Ishikawa (cell line): ENCODE results near the gene RASD2.

Experiments used
- CREB1 ChIP-seq: IDR thresholded peaks from 2 replicates; pipeline ENCODE4 v1.6.1; 2012; ENCODE audit warnings: low read depth
- EGR1 ChIP-seq: IDR thresholded peaks from 2 replicates; pipeline ENCODE4 v1.6.1; 2012
- EP300 ChIP-seq: IDR thresholded peaks from 2 replicates; pipeline ENCODE4 v1.6.1; 2012; ENCODE audit warnings: borderline replicate concordance
- NFIC ChIP-seq: IDR thresholded peaks from 2 replicates; pipeline ENCODE4 v1.6.1; 2012
- RAD21 ChIP-seq: IDR thresholded peaks from 2 replicates; pipeline ENCODE4 v1.6.1; 2012; ENCODE audit warnings: low read depth
- TAF1 ChIP-seq: IDR thresholded peaks from 2 replicates; pipeline ENCODE4 v1.6.1; 2012; ENCODE audit warnings: low read depth, mild to moderate bottlenecking
- TF ChIP-seq, protein P1 (sequence below): IDR thresholded peaks from 2 replicates; pipeline ENCODE4 v1.6.1; 2012; ENCODE audit warnings: low read depth, mild to moderate bottlenecking

DNA sequence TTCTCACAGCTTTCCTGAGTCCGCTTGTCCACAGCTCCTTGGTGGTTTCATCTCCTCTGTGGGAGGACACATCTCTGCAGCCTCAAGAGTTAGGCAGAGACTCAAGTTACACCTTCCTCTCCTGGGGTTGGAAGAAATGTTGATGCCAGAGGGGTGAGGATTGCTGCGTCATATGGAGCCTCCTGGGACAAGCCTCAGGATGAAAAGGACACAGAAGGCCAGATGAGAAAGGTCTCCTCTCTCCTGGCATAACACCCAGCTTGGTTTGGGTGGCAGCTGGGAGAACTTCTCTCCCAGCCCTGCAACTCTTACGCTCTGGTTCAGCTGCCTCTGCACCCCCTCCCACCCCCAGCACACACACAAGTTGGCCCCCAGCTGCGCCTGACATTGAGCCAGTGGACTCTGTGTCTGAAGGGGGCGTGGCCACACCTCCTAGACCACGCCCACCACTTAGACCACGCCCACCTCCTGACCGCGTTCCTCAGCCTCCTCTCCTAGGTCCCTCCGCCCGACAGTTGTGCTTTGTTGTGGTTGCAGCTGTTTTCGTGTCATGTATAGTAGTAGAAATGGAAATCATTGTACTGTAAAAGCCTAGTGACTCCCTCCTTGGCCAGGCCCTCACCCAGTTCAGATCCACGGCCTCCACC is 11.7 kb downstream of the RASD2 start:
- no peak for TF ChIP-seq EP300
- TF ChIP-seq NFIC = no peak
- no peak for TF ChIP-seq RAD21
- TF ChIP-seq, protein P1, sequence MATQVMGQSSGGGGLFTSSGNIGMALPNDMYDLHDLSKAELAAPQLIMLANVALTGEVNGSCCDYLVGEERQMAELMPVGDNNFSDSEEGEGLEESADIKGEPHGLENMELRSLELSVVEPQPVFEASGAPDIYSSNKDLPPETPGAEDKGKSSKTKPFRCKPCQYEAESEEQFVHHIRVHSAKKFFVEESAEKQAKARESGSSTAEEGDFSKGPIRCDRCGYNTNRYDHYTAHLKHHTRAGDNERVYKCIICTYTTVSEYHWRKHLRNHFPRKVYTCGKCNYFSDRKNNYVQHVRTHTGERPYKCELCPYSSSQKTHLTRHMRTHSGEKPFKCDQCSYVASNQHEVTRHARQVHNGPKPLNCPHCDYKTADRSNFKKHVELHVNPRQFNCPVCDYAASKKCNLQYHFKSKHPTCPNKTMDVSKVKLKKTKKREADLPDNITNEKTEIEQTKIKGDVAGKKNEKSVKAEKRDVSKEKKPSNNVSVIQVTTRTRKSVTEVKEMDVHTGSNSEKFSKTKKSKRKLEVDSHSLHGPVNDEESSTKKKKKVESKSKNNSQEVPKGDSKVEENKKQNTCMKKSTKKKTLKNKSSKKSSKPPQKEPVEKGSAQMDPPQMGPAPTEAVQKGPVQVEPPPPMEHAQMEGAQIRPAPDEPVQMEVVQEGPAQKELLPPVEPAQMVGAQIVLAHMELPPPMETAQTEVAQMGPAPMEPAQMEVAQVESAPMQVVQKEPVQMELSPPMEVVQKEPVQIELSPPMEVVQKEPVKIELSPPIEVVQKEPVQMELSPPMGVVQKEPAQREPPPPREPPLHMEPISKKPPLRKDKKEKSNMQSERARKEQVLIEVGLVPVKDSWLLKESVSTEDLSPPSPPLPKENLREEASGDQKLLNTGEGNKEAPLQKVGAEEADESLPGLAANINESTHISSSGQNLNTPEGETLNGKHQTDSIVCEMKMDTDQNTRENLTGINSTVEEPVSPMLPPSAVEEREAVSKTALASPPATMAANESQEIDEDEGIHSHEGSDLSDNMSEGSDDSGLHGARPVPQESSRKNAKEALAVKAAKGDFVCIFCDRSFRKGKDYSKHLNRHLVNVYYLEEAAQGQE = no peak
- no peak for TF ChIP-seq CREB1
- TF ChIP-seq EGR1 = no peak
- no peak for TF ChIP-seq TAF1
